Ascending aorta (tissue), 2 donors: ENCODE results near the gene NPM1. TPM values are rescaled to one million over a fixed set of nuclear protein-coding genes. Genes with fewer than 3 reads are reported as not detected.
A peak's percentile ranks its signal among the peaks of the same experiment; 100 is the strongest.
"Not testable (repeated sequence)": the region's sequence is repeated elsewhere in the genome, so short reads cannot be mapped to it uniquely, and the experiment has no call there.

Experiments
- DNase-seq, 2 donors: peaks; one replicate each; pipeline ENCODE4 v3.0.0-alpha.2; 2019; ENCODE audit warnings: low spot score in 2 of 2
- H3K27ac ChIP-seq, 2 donors: fragments of 200-600 bp; sonication (generic); one replicate each; pipeline ENCODE4 v1.5.1; 2016 to 2017; ENCODE audit warnings: mild to moderate bottlenecking in 1 of 2
- H3K27me3 ChIP-seq: fragments of 200-600 bp; sonication (generic); one replicate; pipeline ENCODE4 v1.5.1; 2017
- H3K36me3 ChIP-seq, 2 donors: fragments of 200-600 bp; sonication (generic); one replicate each; pipeline ENCODE4 v1.5.1; 2016
- H3K4me1 ChIP-seq, 2 donors: fragments of 200-600 bp; sonication (generic); one replicate each; pipeline ENCODE4 v1.5.1; 2016 to 2017; ENCODE audit warnings: mild to moderate bottlenecking in 1 of 2
- H3K4me3 ChIP-seq, 2 donors: fragments of 200-600 bp; sonication (generic); one replicate each; pipeline ENCODE4 v1.5.1; 2016 to 2017; ENCODE audit warnings: mild to moderate bottlenecking in 1 of 2
- H3K9me3 ChIP-seq, 2 donors: fragments of 200-600 bp; sonication (generic); one replicate each; pipeline ENCODE4 v1.5.1; 2016
- intact Hi-C: fragments of 100-400 bp; cut with DNase I; formaldehyde crosslinking; loops from one replicate; pipeline ENCODE4 v1.15.1; 2023
- total RNA-seq: library from RNA; depleted of rRNA; stranded (reverse); fragments of >200 nt; gene quantifications from one replicate; pipeline ENCODE4 v1.1.0, GENCODE V29; 2016
- TF ChIP-seq, protein P1 (sequence below), 3 experiments: fragments of 200-600 bp in 2 of 3; fragments of 450-650 bp in 1 of 3; sonication (generic) in 2 of 3; IDR thresholded peaks; one replicate each; pipeline ENCODE4 v1.5.1; 2016 to 2019; ENCODE audit warnings: antibody characterized with exemption in 3 of 3, mild to moderate bottlenecking in 1 of 3, moderate library complexity in 1 of 3

The NPM1 gene
- total RNA-seq, 1 donor from 2014 or later, result 269 TPM

DNA sequence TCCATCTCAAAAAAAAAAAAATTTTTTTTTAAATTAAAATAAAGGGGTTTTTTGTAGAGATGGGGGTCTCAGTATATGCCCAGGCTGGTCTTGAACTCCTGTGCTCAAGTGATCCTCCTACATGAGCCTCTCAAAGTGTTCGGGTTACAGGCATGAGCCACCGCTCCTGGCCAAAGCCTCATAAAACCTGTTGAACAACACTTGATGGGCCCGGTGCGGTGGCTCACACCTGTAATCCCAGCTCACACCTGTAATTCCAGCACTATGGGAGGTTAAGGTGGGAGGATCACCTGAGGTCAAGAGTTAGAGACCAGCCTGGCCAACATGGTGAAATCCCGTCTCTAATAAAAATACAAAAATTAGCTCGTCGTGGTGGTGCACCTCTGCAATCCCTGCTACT is 7.7 kb upstream of the NPM1 start:
- TF ChIP-seq, protein P1, sequence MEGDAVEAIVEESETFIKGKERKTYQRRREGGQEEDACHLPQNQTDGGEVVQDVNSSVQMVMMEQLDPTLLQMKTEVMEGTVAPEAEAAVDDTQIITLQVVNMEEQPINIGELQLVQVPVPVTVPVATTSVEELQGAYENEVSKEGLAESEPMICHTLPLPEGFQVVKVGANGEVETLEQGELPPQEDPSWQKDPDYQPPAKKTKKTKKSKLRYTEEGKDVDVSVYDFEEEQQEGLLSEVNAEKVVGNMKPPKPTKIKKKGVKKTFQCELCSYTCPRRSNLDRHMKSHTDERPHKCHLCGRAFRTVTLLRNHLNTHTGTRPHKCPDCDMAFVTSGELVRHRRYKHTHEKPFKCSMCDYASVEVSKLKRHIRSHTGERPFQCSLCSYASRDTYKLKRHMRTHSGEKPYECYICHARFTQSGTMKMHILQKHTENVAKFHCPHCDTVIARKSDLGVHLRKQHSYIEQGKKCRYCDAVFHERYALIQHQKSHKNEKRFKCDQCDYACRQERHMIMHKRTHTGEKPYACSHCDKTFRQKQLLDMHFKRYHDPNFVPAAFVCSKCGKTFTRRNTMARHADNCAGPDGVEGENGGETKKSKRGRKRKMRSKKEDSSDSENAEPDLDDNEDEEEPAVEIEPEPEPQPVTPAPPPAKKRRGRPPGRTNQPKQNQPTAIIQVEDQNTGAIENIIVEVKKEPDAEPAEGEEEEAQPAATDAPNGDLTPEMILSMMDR (IDR thresholded peaks at IDR 0.05), result no peak
- intact Hi-C loops, result loop anchor here (2.0 kb wide), 1 partner anchor 17 kb away; no protein-coding TSS in a partner anchor
- H3K36me3 ChIP-seq, result no peaks in the 10 kb centered on the region

DNA sequence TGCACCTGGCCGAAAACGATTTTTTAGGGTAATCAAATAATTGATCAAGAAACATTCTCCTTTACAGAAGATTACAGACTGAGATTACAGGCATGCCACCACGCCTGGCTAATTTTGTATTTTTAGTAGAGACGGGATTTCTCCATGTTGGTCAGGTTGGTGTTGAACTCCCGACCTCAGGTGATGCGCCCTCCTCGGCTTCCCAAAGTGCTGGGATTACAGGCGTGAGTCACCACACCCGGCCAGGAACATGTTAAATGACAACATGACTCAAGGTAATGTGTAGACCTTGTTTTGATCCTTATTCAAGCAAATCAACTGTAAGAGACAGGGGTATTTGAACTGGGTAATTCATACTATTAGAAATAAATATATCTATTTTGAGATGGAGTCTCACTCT is 3.2 kb upstream of the NPM1 start:
- H3K27me3 ChIP-seq, H3K36me3 ChIP-seq, H3K4me3 ChIP-seq, DNase-seq, intact Hi-C loops, H3K4me1 ChIP-seq, H3K27ac ChIP-seq, H3K9me3 ChIP-seq: not testable (repeated sequence)

More for the DNA sequence above, 7.7 kb upstream of the NPM1 start:
- no peaks in the 10 kb centered on the region for H3K9me3 ChIP-seq
- H3K4me3 ChIP-seq, result no peak overlapping the region
- no peak for DNase-seq
- H3K27me3 ChIP-seq, result no peaks in the 10 kb centered on the region
- H3K27ac ChIP-seq, result no peak overlapping the region
- H3K4me1 ChIP-seq, result no peaks in the 10 kb centered on the region

DNA sequence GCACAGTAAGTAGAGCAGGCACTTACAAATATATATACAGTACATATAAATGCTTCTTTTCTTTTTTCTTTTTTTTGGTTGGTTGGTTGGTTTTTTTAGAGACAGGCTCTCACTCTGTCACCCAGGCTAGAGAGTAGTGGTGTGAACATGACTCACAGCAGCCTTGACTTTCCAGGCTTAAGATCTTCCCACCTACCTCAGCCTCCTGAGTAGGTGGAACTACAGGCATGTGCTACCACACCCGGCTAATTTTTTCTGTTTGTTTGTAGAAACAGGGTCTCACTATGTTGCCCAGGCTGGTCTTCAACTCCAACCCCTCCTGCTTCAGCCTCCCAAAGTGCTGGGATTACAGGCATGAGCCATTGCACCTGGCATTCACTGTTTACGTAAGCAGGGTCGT is 2.6 kb upstream of the NPM1 start:
- H3K4me3 ChIP-seq, H3K27ac ChIP-seq, DNase-seq, H3K27me3 ChIP-seq, H3K9me3 ChIP-seq, H3K36me3 ChIP-seq: not testable (repeated sequence)
- H3K4me1 ChIP-seq, result peaks cover 0 to 11% of the 10 kb centered on the region in 2 donors
- intact Hi-C loops, result loop anchor here (5.0 kb wide), 2 partner anchors 753 to 897 kb away; partner anchors contain the start of gene UBTD2

DNA sequence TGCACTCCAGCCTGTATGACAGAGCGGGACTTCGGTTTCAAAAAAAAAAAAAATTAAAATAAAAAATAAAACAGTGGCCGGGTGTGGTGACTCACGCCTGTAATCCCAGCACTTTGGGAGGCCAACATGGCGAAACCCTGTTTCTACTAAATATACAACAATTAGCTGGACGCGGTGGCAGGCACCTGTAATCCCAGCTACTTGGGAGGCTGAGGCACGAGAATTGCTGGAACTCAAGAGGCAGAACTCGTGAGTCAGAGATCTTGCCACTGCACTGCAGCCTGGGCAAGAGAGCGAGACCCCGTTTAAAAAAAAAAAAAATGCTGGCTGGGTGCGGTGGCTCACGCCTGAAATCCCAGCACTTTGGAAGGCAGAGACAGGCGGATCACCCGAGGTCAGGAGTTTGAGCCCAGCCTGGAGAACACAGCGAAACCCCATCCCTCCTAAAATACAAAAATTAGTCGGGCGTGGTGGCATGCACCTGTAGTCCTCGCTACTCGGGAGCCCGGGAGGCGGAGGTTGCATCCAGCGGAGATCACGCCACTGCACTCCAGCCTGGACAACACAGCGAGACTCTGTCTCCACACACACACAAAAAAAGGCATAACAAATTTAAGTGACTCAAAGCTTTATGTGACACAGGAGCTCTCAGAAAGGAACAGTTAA is 1.5 kb upstream of the NPM1 start:
- no peak for DNase-seq
- H3K36me3 ChIP-seq, result peaks cover 0 to under 1% of the 10 kb centered on the region in 2 donors
- intact Hi-C loops, result loop anchor here (5.0 kb wide), 2 partner anchors 754 to 896 kb away; partner anchors contain the start of gene UBTD2
- H3K27ac ChIP-seq, result no peak overlapping the region
- TF ChIP-seq, protein P1 (IDR thresholded peaks at IDR 0.05), result no peak
- H3K9me3 ChIP-seq, result no peaks in the 10 kb centered on the region
- no peak overlapping the region for H3K4me3 ChIP-seq
- peaks cover 0 to 18% of the 10 kb centered on the region in 2 donors for H3K4me1 ChIP-seq
- H3K27me3 ChIP-seq, result no peaks in the 10 kb centered on the region

DNA sequence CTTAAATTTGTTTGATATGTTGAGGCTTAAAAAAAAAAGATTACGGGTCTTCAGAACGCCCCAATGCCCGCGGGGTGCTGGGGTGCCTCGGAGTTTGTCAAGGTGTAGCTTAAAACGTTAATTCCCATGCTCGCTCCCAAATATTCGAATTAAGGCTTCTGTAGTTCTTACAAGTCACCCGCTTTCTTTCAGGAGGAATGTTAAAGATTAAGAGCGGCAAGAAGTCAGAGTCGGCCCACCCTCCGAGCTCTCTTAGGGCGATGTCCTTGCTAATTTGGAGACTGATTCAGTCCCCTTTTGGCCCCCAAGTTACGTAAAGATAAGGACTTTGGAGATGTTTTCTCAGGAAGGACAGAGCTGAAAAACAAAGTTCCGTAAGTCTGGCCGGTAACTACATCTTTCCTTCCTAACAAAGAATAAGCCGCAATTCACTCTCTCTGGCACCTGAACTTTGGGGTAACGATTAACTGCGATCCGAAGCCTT is 746 bp upstream of the NPM1 start:
- Histone ChIP-seq H3K27me3 (no peaks in the 10 kb centered on the region), H3K9me3 (no peaks in the 10 kb centered on the region), H3K27ac (peak overlapping the region; percentile 74 to 87), H3K4me1 (peaks cover 0 to 18% of the 10 kb centered on the region in 2 donors), H3K4me3 (peak overlapping the region; percentile 68 to 94), H3K36me3 (peaks cover 3 to 9% of the 10 kb centered on the region in 2 donors)
- DNase-seq, result no peak
- TF ChIP-seq, protein P1 (IDR thresholded peaks at IDR 0.05), result no peak
- intact Hi-C loops, result loop anchor here (1.0 to 5.0 kb wide), 4 partner anchors 63 to 895 kb away; partner anchors contain the start of genes FBXW11 and UBTD2

DNA sequence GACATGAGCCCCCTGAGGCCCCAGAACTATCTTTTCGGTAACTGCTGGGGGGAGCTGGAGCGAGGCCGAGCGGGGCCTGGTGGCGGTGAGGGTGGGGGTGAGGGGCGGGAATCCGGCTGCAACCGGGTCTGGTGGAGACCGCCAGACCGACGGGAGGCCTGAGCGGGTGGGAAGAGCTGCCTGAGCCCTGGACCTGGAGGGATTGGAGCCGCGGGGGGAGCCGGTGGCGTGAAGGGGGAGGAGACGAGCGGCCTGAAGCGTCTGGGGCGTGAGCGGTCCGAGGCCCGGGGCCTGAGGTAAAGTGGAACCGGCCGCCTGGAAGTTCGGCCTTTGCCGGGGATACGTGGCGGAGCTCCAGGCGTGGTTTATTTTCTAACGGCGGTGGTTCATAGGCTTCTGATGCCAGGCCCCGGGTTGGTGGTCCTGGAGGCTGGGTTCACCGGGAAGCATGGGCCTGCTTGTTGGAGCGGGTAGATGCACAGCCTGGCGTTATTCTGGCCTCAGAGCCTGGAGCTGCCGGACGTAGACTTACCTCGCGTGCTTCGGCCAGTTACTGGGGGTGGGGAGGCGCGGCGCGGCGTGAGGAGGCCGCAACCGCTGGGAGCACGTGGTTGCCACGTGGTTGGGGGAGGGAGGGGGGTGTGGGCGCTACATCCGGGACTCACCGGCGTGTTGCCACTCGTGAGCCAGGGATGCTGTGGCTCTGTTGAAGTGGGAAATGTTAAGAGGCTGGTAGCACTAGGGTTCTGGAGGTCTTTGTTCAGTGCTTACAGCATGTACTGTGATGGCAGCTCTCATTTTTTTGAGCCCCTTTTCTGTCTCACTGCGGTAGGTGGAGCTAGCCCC is 544 bp downstream of the NPM1 start:
- H3K27ac ChIP-seq, result peak overlapping the region; percentile 87 to 88

More for the DNA sequence above, 544 bp downstream of the NPM1 start:
- Histone ChIP-seq H3K36me3 (peaks cover 10 to 21% of the 10 kb centered on the region in 2 donors), H3K4me1 (peaks cover 0 to 18% of the 10 kb centered on the region in 2 donors), H3K27me3 (no peaks in the 10 kb centered on the region), H3K4me3 (peak overlapping the region; percentile 68 to 94), H3K9me3 (no peaks in the 10 kb centered on the region)
- DNase-seq, result peak; percentile 15 to 81
- TF ChIP-seq, protein P1 (IDR thresholded peaks at IDR 0.05), result no peak
- intact Hi-C loops, result loop anchor here (1.0 to 5.0 kb wide), 4 partner anchors 62 to 894 kb away; partner anchors contain the start of genes FBXW11 and UBTD2
